GM12878 (cell line): ENCODE data around the gene ARL10. TPM values are rescaled to one million over a fixed set of nuclear protein-coding genes. Genes with fewer than 3 reads are reported as not detected.

Experiments used
- BCL11A ChIP-seq: IDR thresholded peaks from 2 replicates; pipeline ENCODE4 v1.6.1; 2011; ENCODE audit warnings: low read depth, low read length
- CBX5 ChIP-seq: sonication (generic); IDR thresholded peaks from 2 replicates; pipeline ENCODE4 v1.6.1; 2016; ENCODE audit warnings: low read depth, moderate library complexity, mild to moderate bottlenecking, inconsistent platforms
- CEBPB ChIP-seq, 2 experiments: fragments of 150-350 bp in 1 of 2; IDR thresholded peaks; 2 replicates each; pipeline ENCODE4 v1.6.1; 2012 to 2014; ENCODE audit warnings: low read depth in 2 of 2, low read length in 2 of 2, borderline replicate concordance in 1 of 2, inconsistent platforms in 1 of 2
- DPF2 ChIP-seq: fragments of 450-650 bp; IDR thresholded peaks from 2 replicates; pipeline ENCODE4 v1.6.1; 2017; ENCODE audit warnings: mild to moderate bottlenecking
- FOXK2 ChIP-seq: fragments of 450-650 bp; IDR thresholded peaks from 2 replicates; pipeline ENCODE4 v1.6.1; 2017; ENCODE audit warnings: mild to moderate bottlenecking, moderate library complexity
- GABPA ChIP-seq: IDR thresholded peaks from 2 replicates; pipeline ENCODE4 v1.6.1; 2014; ENCODE audit warnings: antibody characterized with exemption, low read depth, mild to moderate bottlenecking, inconsistent platforms
- KLF5 ChIP-seq: fragments of 450-650 bp; IDR thresholded peaks from 2 replicates; pipeline ENCODE4 v1.6.1; 2014; ENCODE audit warnings: mild to moderate bottlenecking; ENCODE audit not compliant: partially characterized antibody
- MXI1 ChIP-seq: fragments of 150-350 bp; IDR thresholded peaks from 2 replicates; pipeline ENCODE4 v1.6.1; 2011; ENCODE audit warnings: low read depth, mild to moderate bottlenecking, inconsistent platforms, low read length, improper control_type of control experiment
- MYB ChIP-seq: fragments of 150-350 bp; IDR thresholded peaks from 2 replicates; pipeline ENCODE4 v1.6.1; 2014; ENCODE audit warnings: mild to moderate bottlenecking, low read depth, low read length, borderline replicate concordance
- MYC ChIP-seq: IDR thresholded peaks from 2 replicates; pipeline ENCODE4 v1.6.1; 2011; ENCODE audit warnings: mild to moderate bottlenecking, low read length, moderate library complexity, inconsistent platforms; ENCODE audit not compliant: insufficient read depth, insufficient replicate concordance, insufficient read length, severe bottlenecking
- NFYA ChIP-seq: IDR thresholded peaks from 2 replicates; pipeline ENCODE4 v1.6.1; 2011; ENCODE audit warnings: low read depth, mild to moderate bottlenecking, low read length, improper control_type of control experiment, borderline replicate concordance
- NFYB ChIP-seq: IDR thresholded peaks from 2 replicates; pipeline ENCODE4 v1.6.1; 2011; ENCODE audit warnings: low read depth, mild to moderate bottlenecking, low read length, improper control_type of control experiment, moderate library complexity; ENCODE audit not compliant: insufficient read depth
- STAT1 ChIP-seq: fragments of 450-650 bp; conservative IDR thresholded peaks from 2 replicates; pipeline ENCODE4 v1.6.1; 2014; ENCODE audit warnings: antibody characterized with exemption, mild to moderate bottlenecking
- TAF1 ChIP-seq: IDR thresholded peaks from 2 replicates; pipeline ENCODE4 v1.6.1; 2011; ENCODE audit warnings: mild to moderate bottlenecking, low read depth, low read length, borderline replicate concordance
- ZBED1 ChIP-seq: IDR thresholded peaks from 2 replicates; pipeline ENCODE4 v1.6.1; 2016; ENCODE audit warnings: borderline replicate concordance
- ZZZ3 ChIP-seq: IDR thresholded peaks from 2 replicates; pipeline ENCODE4 v1.6.1; 2011; ENCODE audit warnings: low read depth; ENCODE audit not compliant: control insufficient read depth, insufficient read length
- polyA plus RNA-seq, 11 experiments: library from polyadenylated mRNA; depleted of rRNA in 4 of 11; unstranded in 6 of 11; stranded (reverse) in 5 of 11; fragments of >200 nt; fragmentation: Nextera tagmentation in 4 of 11; fragmentation: Illumina TruSeq in 1 of 11; extraction: Ambion mirVana in 4 of 11; extraction: Trizol in 1 of 11; gene quantifications; 1 replicate in 1 of 11; 2 replicates in 10 of 11; pipeline versions ENCODE4 v1.2.1 to v1.2.3, GENCODE V29; 2011 to 2016; ENCODE audit warnings: inconsistent platforms in 2 of 11, missing spikeins in 2 of 11, low read depth in 1 of 11
- total RNA-seq, 4 experiments: library from RNA; depleted of rRNA in 3 of 4; stranded (reverse); fragments of >200 nt in 3 of 4; fragmentation: Illumina TruSeq in 1 of 4; extraction: Trizol in 1 of 4; gene quantifications; 2 replicates each; pipeline versions ENCODE4 v1.2.1 to v1.2.3, GENCODE V29; 2013 to 2021
- TF ChIP-seq, protein P1 (sequence below): IDR thresholded peaks from 2 replicates; pipeline ENCODE4 v1.6.1; 2011; ENCODE audit warnings: mild to moderate bottlenecking, low read depth, low read length, moderate library complexity; ENCODE audit not compliant: insufficient replicate concordance
- TF ChIP-seq, protein P2 (sequence below): IDR thresholded peaks from 2 replicates; pipeline ENCODE4 v1.6.1; 2011; ENCODE audit warnings: borderline replicate concordance, low read depth, mild to moderate bottlenecking, moderate library complexity, low read length; ENCODE audit not compliant: insufficient read depth, poor library complexity, severe bottlenecking
- TF ChIP-seq, protein P3 (sequence below): fragments of 450-650 bp; IDR thresholded peaks from 2 replicates; pipeline ENCODE4 v1.6.1; 2017; ENCODE audit warnings: antibody characterized with exemption, mild to moderate bottlenecking, moderate library complexity
- TF ChIP-seq, protein P4 (sequence below): IDR thresholded peaks from 2 replicates; pipeline ENCODE4 v1.6.1; 2012; ENCODE audit warnings: mild to moderate bottlenecking, low read depth, low read length

Gene ARL10
- total and polyA plus RNA-seq, 10 of the 15 experiments (the other 5 are each of a cell fraction or from before 2014, with no cell fraction given): 0.44 to 6.4 (median 2.4) TPM

DNA sequence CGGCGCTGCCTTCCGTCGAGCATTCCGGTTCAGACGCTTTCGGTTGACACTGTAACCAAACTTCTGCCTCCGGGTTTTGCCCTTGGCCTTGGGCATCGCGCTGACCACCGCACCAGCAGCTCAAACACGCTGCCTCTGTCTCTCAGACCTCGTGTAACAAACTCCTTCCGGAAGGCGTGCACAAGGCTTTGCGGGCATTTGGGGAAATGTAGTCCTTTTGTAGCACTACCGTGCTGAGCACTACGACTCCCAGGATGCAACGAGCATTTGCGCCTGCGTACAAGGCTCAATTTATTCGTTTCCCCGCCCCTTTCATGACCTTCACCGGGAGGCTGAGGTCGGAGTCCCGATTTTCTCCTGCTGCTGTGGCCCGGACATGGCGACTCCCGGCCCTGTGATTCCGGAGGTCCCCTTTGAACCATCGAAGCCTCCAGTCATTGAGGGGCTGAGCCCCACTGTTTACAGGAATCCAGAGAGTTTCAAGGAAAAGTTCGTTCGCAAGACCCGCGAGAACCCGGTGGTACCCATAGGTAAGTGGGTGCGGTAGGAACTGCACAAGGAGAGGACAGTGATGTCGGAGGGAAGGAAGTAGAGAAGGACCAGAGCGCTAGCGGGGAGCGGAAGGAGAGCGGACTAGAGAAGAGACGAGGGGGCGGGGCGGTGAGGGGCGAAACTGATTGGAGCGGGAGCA is 23.3 kb downstream of the ARL10 start, which contains the start of the genes HIGD2A and NOP16 (continued):
- no peak for TF ChIP-seq CEBPB (IDR thresholded peaks at IDR 0.05; ENCODE audit: borderline replicate concordance in 1 of 2, low read depth in 2 of 2, low read length in 2 of 2)
- peak; percentile 96 for TF ChIP-seq GABPA
- TF ChIP-seq STAT1: 0 out of 2 replicates have a peak, but pooled peaks have one; percentile 53
- TF ChIP-seq MXI1: peak; percentile 100
- no peak for TF ChIP-seq BCL11A
- no peak for TF ChIP-seq NFYA
- 0 out of 2 replicates have a peak, but pooled peaks have one; percentile 64 for TF ChIP-seq CBX5
- TF ChIP-seq NFYB: no peak; the same call in 1 of the 2 replicates
- TF ChIP-seq KLF5: peak; percentile 58
- TF ChIP-seq, protein P1, sequence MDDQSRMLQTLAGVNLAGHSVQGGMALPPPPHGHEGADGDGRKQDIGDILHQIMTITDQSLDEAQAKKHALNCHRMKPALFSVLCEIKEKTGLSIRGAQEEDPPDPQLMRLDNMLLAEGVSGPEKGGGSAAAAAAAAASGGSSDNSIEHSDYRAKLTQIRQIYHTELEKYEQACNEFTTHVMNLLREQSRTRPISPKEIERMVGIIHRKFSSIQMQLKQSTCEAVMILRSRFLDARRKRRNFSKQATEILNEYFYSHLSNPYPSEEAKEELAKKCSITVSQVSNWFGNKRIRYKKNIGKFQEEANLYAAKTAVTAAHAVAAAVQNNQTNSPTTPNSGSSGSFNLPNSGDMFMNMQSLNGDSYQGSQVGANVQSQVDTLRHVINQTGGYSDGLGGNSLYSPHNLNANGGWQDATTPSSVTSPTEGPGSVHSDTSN: no peak
- TF ChIP-seq MYC: peak; percentile 89
- TF ChIP-seq ZBED1: peak; percentile 63; the same call in 1 of the 2 replicates
- TF ChIP-seq MYB: 0 out of 2 replicates have a peak, but pooled peaks have one; percentile 32
- peak; percentile 74; the same call in 1 of the 2 replicates for TF ChIP-seq TAF1
- TF ChIP-seq, protein P2, sequence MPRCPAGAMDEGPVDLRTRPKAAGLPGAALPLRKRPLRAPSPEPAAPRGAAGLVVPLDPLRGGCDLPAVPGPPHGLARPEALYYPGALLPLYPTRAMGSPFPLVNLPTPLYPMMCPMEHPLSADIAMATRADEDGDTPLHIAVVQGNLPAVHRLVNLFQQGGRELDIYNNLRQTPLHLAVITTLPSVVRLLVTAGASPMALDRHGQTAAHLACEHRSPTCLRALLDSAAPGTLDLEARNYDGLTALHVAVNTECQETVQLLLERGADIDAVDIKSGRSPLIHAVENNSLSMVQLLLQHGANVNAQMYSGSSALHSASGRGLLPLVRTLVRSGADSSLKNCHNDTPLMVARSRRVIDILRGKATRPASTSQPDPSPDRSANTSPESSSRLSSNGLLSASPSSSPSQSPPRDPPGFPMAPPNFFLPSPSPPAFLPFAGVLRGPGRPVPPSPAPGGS: no peak
- TF ChIP-seq DPF2: no peak
- TF ChIP-seq FOXK2: no peak
- TF ChIP-seq, protein P3, sequence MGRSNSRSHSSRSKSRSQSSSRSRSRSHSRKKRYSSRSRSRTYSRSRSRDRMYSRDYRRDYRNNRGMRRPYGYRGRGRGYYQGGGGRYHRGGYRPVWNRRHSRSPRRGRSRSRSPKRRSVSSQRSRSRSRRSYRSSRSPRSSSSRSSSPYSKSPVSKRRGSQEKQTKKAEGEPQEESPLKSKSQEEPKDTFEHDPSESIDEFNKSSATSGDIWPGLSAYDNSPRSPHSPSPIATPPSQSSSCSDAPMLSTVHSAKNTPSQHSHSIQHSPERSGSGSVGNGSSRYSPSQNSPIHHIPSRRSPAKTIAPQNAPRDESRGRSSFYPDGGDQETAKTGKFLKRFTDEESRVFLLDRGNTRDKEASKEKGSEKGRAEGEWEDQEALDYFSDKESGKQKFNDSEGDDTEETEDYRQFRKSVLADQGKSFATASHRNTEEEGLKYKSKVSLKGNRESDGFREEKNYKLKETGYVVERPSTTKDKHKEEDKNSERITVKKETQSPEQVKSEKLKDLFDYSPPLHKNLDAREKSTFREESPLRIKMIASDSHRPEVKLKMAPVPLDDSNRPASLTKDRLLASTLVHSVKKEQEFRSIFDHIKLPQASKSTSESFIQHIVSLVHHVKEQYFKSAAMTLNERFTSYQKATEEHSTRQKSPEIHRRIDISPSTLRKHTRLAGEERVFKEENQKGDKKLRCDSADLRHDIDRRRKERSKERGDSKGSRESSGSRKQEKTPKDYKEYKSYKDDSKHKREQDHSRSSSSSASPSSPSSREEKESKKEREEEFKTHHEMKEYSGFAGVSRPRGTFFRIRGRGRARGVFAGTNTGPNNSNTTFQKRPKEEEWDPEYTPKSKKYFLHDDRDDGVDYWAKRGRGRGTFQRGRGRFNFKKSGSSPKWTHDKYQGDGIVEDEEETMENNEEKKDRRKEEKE: no peak
- no peak for TF ChIP-seq ZZZ3
- TF ChIP-seq, protein P4, sequence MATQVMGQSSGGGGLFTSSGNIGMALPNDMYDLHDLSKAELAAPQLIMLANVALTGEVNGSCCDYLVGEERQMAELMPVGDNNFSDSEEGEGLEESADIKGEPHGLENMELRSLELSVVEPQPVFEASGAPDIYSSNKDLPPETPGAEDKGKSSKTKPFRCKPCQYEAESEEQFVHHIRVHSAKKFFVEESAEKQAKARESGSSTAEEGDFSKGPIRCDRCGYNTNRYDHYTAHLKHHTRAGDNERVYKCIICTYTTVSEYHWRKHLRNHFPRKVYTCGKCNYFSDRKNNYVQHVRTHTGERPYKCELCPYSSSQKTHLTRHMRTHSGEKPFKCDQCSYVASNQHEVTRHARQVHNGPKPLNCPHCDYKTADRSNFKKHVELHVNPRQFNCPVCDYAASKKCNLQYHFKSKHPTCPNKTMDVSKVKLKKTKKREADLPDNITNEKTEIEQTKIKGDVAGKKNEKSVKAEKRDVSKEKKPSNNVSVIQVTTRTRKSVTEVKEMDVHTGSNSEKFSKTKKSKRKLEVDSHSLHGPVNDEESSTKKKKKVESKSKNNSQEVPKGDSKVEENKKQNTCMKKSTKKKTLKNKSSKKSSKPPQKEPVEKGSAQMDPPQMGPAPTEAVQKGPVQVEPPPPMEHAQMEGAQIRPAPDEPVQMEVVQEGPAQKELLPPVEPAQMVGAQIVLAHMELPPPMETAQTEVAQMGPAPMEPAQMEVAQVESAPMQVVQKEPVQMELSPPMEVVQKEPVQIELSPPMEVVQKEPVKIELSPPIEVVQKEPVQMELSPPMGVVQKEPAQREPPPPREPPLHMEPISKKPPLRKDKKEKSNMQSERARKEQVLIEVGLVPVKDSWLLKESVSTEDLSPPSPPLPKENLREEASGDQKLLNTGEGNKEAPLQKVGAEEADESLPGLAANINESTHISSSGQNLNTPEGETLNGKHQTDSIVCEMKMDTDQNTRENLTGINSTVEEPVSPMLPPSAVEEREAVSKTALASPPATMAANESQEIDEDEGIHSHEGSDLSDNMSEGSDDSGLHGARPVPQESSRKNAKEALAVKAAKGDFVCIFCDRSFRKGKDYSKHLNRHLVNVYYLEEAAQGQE: no peak
